ENCODE results near the gene TMEM41B. TPM values are rescaled to one million over a fixed set of nuclear protein-coding genes. Genes with fewer than 3 reads are reported as not detected.
A peak's percentile ranks its signal among the peaks of the same experiment; 100 is the strongest.
"Not testable (repeated sequence)": the region's sequence is repeated elsewhere in the genome, so short reads cannot be mapped to it uniquely, and the experiment has no call there.

Gene TMEM41B
- total RNA-seq, 1 donor from 2014 or later = 51.8 TPM

GRCh38 chr11:9320047-9320446 is 5.7 kb upstream of the TMEM41B start:
- no peaks in the 10 kb centered on the region for H3K9me3 Mint-ChIP-seq (ENCODE audit: low read depth)
- no peak overlapping the region for H3K4me3 Mint-ChIP-seq (ENCODE audit: low read depth)
- no peak for DNase-seq (ENCODE audit: low spot score, unreplicated experiment)
- no peaks in the 10 kb centered on the region for H3K36me3 Mint-ChIP-seq (ENCODE audit: insufficient read depth)
- no peak overlapping the region for H3K27ac Mint-ChIP-seq
- H3K4me1 Mint-ChIP-seq (ENCODE audit: low read depth) = peaks cover 19% of the 10 kb centered on the region
- TF ChIP-seq CTCF (IDR thresholded peaks at IDR 0.05; ENCODE audit: unreplicated experiment) = no peak
- H3K27me3 Mint-ChIP-seq = no peaks in the 10 kb centered on the region

GRCh38 chr11:9319377-9320001 is 5.1 kb upstream of the TMEM41B start:
- peak overlapping the region; percentile 17 for H3K4me3 Mint-ChIP-seq (ENCODE audit: low read depth)
- peak overlapping the region; percentile 93 for H3K27ac Mint-ChIP-seq
- not testable (repeated sequence) for H3K9me3 Mint-ChIP-seq (ENCODE audit: low read depth); H3K27me3 Mint-ChIP-seq; H3K36me3 Mint-ChIP-seq (ENCODE audit: insufficient read depth); DNase-seq (ENCODE audit: low spot score, unreplicated experiment)
- peaks cover 20% of the 10 kb centered on the region for H3K4me1 Mint-ChIP-seq (ENCODE audit: low read depth)

GRCh38 chr11:9318442-9319376 is 4.3 kb upstream of the TMEM41B start:
- H3K27ac Mint-ChIP-seq = peak overlapping the region; percentile 93
- DNase-seq (ENCODE audit: low spot score, unreplicated experiment); H3K36me3 Mint-ChIP-seq (ENCODE audit: insufficient read depth); H3K9me3 Mint-ChIP-seq (ENCODE audit: low read depth); H3K27me3 Mint-ChIP-seq: not testable (repeated sequence)
- H3K4me3 Mint-ChIP-seq (ENCODE audit: low read depth) = peak overlapping the region; percentile 17
- H3K4me1 Mint-ChIP-seq (ENCODE audit: low read depth) = peaks cover 20% of the 10 kb centered on the region

- peaks cover 34% of the 10 kb centered on the region for H3K4me1 Mint-ChIP-seq (ENCODE audit: low read depth)
- H3K36me3 Mint-ChIP-seq (ENCODE audit: insufficient read depth) = no peaks in the 10 kb centered on the region
- no peaks in the 10 kb centered on the region for H3K9me3 Mint-ChIP-seq (ENCODE audit: low read depth)
- H3K27ac Mint-ChIP-seq = no peak overlapping the region
- no peaks in the 10 kb centered on the region for H3K27me3 Mint-ChIP-seq
- DNase-seq (ENCODE audit: low spot score, unreplicated experiment) = no peak
- H3K4me3 Mint-ChIP-seq (ENCODE audit: low read depth) = no peak overlapping the region
- no peak for TF ChIP-seq CTCF (IDR thresholded peaks at IDR 0.05; ENCODE audit: unreplicated experiment)
Observed at GRCh38 chr11:9316334-9316733, 1.9 kb upstream of the TMEM41B start.

- Mint-ChIP-seq H3K4me1 (ENCODE audit: low read depth) (peaks cover 40% of the 10 kb centered on the region), H3K36me3 (ENCODE audit: insufficient read depth) (no peaks in the 10 kb centered on the region), H3K9me3 (ENCODE audit: low read depth) (no peaks in the 10 kb centered on the region), H3K27me3 (no peaks in the 10 kb centered on the region), H3K4me3 (ENCODE audit: low read depth) (peak overlapping the region; percentile 89), H3K27ac (peak overlapping the region; percentile 96)
- TF ChIP-seq CTCF (IDR thresholded peaks at IDR 0.05; ENCODE audit: unreplicated experiment) = no peak
- no peak for DNase-seq (ENCODE audit: low spot score, unreplicated experiment)
Observed at GRCh38 chr11:9315078-9315688, 790 bp upstream of the TMEM41B start.

GRCh38 chr11:9313648-9314290 is 624 bp downstream of the TMEM41B start:
- H3K27ac Mint-ChIP-seq = peak overlapping the region; percentile 99
- H3K27me3 Mint-ChIP-seq = no peaks in the 10 kb centered on the region
- peaks cover 30% of the 10 kb centered on the region for H3K4me1 Mint-ChIP-seq (ENCODE audit: low read depth)
- H3K9me3 Mint-ChIP-seq (ENCODE audit: low read depth) = no peaks in the 10 kb centered on the region
- TF ChIP-seq CTCF (IDR thresholded peaks at IDR 0.05; ENCODE audit: unreplicated experiment) = no peak
- peak overlapping the region; percentile 89 for H3K4me3 Mint-ChIP-seq (ENCODE audit: low read depth)
- no peak for DNase-seq (ENCODE audit: low spot score, unreplicated experiment)
- no peaks in the 10 kb centered on the region for H3K36me3 Mint-ChIP-seq (ENCODE audit: insufficient read depth)

Measured in progenitor cell of endocrine pancreas (in vitro differentiated cells).